Measurements from ENCODE around the gene PACS1. TPM values are rescaled to one million over a fixed set of nuclear protein-coding genes. Genes with fewer than 3 reads are reported as not detected.

The PACS1 gene
- total RNA-seq, 4 donors from 2014 or later, result 37.1 to 97.8 (median 54.3) TPM

DNA sequence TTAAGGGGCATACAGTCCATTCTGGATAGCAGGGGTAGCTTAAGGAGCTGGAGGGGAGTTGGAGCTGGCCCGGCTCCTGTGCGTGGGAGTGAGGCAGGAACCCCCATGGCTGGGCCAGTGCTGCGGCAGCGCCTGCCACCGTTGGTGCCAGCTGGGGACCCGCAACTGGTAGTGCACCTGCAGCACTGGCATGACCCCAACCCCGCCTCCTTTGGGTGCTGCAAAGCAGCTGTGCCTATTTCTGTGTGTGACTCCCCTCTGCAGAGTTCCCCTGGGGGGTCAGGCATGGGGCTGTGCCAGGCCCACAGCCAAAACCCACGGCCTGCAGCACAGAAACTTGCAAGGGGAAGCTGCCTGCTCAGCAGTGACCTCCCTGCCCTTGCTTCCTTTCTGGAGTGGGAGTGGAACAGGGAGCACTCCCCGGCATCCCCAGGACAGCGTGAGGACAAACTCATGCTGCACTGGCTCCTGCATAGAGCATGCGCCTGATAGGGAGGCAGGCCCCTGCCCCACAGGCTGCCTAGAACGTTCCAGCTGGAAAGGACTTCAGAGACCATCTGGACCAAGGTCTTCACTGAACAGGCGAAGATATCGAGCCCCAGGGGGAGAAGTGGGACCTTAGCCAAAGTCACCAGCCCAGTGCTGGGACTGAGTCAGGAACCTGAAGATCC lies 172.2 kb downstream of the PACS1 start:
- DNase-seq (ENCODE audit: extremely low spot score), result no peak
- intact Hi-C loops (cut with DNase I), result no loop called here
- TF ChIP-seq POLR2AphosphoS5 (IDR thresholded peaks at IDR 0.05) (no peak), EP300 (IDR thresholded peaks at IDR 0.05) (no peak), POLR2A (IDR thresholded peaks at IDR 0.05; ENCODE audit: low read depth) (no peak)
- TF ChIP-seq, protein P1, sequence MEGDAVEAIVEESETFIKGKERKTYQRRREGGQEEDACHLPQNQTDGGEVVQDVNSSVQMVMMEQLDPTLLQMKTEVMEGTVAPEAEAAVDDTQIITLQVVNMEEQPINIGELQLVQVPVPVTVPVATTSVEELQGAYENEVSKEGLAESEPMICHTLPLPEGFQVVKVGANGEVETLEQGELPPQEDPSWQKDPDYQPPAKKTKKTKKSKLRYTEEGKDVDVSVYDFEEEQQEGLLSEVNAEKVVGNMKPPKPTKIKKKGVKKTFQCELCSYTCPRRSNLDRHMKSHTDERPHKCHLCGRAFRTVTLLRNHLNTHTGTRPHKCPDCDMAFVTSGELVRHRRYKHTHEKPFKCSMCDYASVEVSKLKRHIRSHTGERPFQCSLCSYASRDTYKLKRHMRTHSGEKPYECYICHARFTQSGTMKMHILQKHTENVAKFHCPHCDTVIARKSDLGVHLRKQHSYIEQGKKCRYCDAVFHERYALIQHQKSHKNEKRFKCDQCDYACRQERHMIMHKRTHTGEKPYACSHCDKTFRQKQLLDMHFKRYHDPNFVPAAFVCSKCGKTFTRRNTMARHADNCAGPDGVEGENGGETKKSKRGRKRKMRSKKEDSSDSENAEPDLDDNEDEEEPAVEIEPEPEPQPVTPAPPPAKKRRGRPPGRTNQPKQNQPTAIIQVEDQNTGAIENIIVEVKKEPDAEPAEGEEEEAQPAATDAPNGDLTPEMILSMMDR (IDR thresholded peaks at IDR 0.05), result no peak
- 90% methylated on average over 8 of the region's 14 CpGs for WGBS
- H3K27me3 ChIP-seq, result no peaks in the 10 kb centered on the region
- no peaks in the 10 kb centered on the region for H3K4me1 ChIP-seq
- H3K4me3 ChIP-seq, result no peak overlapping the region
- no peak overlapping the region for H3K27ac ChIP-seq (replicated peaks in 1 of 4)
- H3K9me3 ChIP-seq, result no peaks in the 10 kb centered on the region
- peaks cover 18 to 93% (median 83%) of the 10 kb centered on the region in 4 donors for H3K36me3 ChIP-seq

DNA sequence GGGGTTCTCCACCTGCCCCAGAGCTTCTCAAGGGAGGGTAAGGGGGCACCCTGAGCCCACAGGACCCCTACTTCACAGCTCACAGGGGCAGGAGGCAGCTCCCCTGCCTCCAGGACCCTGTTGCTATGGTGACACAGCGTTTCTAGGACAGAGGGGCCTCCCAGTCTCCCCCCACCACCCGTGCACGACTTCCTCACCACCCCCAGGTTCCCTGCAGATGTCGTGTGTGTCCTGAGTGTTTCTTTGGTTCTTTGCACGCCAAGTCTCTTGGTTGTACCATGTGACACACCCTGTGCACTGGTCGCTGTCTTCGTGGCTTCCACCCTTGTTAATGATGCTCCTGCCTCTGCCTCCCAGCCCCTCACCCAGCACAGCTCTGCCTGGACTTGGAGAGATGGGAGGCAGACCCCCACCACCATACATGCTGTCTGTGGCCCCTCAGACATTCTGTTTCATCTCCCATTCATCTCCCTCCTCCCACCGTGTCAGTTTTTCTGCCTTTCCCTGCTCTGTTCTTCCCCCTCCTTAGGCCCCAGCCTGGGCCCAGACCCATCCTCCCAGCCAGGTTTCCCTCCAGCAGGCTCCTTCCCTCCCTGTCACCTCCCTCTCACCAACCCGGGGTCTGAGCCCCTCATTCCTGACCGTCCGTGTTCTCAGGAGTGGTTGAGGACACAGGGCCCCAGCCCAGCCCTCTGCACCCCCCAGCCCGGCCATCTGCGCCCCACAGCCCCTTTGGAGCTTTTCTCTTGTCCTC lies 173.9 kb downstream of the PACS1 start:
- H3K4me1 ChIP-seq, result no peaks in the 10 kb centered on the region
- no peaks in the 10 kb centered on the region for H3K27me3 ChIP-seq
- 71% methylated on average over 13 of the region's 13 CpGs for WGBS
- DNase-seq (ENCODE audit: extremely low spot score), result no peak
- H3K9me3 ChIP-seq, result no peaks in the 10 kb centered on the region
- H3K36me3 ChIP-seq, result peaks cover 17 to 77% (median 67%) of the 10 kb centered on the region in 4 donors
- H3K4me3 ChIP-seq, result no peak overlapping the region
- intact Hi-C loops (cut with DNase I), result no loop called here
- TF ChIP-seq POLR2A (IDR thresholded peaks at IDR 0.05; ENCODE audit: low read depth), result no peak
- TF ChIP-seq, protein P1 (IDR thresholded peaks at IDR 0.05), result no peak
- no peak for TF ChIP-seq EP300 (IDR thresholded peaks at IDR 0.05)
- no peak for TF ChIP-seq POLR2AphosphoS5 (IDR thresholded peaks at IDR 0.05)
- H3K27ac ChIP-seq (replicated peaks in 1 of 4), result no peak overlapping the region

DNA sequence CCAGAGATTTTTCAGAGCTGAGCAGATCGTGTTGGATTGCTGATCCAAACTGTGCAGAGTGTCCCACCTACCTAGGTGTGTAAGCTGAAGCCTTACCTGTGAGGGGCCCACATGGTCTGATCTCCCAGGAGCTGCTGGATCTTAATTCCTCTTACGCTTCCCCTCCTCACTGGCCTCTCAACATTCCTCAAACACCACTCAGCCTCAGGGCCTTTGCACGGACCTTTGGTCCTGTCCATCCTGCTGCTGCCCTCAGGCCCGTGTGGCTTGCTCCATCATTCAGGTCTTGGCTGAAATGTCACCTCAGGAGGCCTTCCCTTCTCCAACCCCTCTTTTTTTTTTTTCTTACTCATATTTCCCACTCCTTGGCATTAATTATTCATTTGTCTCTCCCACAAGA lies 177.2 kb downstream of the PACS1 start:
- Histone ChIP-seq H3K4me3 (no peak overlapping the region), H3K27me3 (no peaks in the 10 kb centered on the region), H3K4me1 (no peaks in the 10 kb centered on the region), H3K36me3 (peaks cover 0 to 61% (median 39%) of the 10 kb centered on the region in 4 donors), H3K27ac (replicated peaks in 1 of 4) (no peak overlapping the region), H3K9me3 (no peaks in the 10 kb centered on the region)
- intact Hi-C loops (cut with DNase I), result no loop called here
- 84% methylated on average over 4 of the region's 4 CpGs for WGBS
- DNase-seq (ENCODE audit: extremely low spot score), result no peak
- TF ChIP-seq POLR2AphosphoS5 (IDR thresholded peaks at IDR 0.05), result no peak
- TF ChIP-seq, protein P1 (IDR thresholded peaks at IDR 0.05), result no peak

DNA sequence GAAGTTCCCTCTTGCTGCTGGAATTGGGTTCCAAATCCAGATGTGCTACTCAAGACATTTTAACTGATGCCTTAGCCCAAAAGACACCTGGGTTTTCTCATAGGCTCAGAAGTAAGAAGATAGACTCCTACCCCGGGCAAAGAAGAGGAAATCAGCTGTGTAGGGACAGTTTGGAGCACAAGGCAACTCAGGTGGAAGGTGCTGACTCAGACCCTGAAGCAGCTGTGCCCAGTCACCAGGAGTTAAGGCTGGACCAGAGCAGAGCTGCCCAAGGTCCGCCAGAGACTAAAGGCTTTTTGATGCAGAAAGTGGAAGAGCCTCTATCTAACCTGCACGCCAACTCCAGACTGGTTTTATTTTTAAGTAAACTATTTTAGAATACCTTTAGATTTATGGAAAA lies 177.7 kb downstream of the PACS1 start:
- intact Hi-C loops (cut with DNase I), result no loop called here
- no peak overlapping the region for H3K27ac ChIP-seq (replicated peaks in 1 of 4)
- 62% methylated on average over 3 of the region's 3 CpGs for WGBS
- DNase-seq (ENCODE audit: extremely low spot score), result no peak
- no peaks in the 10 kb centered on the region for H3K27me3 ChIP-seq
- no peak overlapping the region for H3K4me3 ChIP-seq
- TF ChIP-seq POLR2A (IDR thresholded peaks at IDR 0.05; ENCODE audit: low read depth) (no peak), EP300 (IDR thresholded peaks at IDR 0.05) (no peak), POLR2AphosphoS5 (IDR thresholded peaks at IDR 0.05) (no peak)
- TF ChIP-seq, protein P1 (IDR thresholded peaks at IDR 0.05), result no peak
- peaks cover 0 to 56% (median 34%) of the 10 kb centered on the region in 4 donors for H3K36me3 ChIP-seq
- H3K4me1 ChIP-seq, result no peaks in the 10 kb centered on the region
- no peaks in the 10 kb centered on the region for H3K9me3 ChIP-seq
